HG02588 (cell line): ENCODE measurements around the gene PIK3CA.

Experiments
- ATAC-seq: cut with Tn5 transposase; IDR thresholded peaks from one replicate; pipeline ENCODE4 v1.9.1; 2021; ENCODE audit warnings: mild to moderate bottlenecking, moderate library complexity; ENCODE audit not compliant: unreplicated experiment

Gene PIK3CA

GRCh38 chr3:179156775-179157174 lies 8.6 kb downstream of the PIK3CA start:
- no peak for ATAC-seq

- ATAC-seq, result no peak
Measured at GRCh38 chr3:179158336-179159039, 10.3 kb downstream of the PIK3CA start.

GRCh38 chr3:179163503-179163902 lies 15.3 kb downstream of the PIK3CA start:
- no peak for ATAC-seq

GRCh38 chr3:179164857-179165256 lies 16.7 kb downstream of the PIK3CA start:
- no peak for ATAC-seq

- no peak for ATAC-seq
Measured at GRCh38 chr3:179166561-179167201, 18.5 kb downstream of the PIK3CA start.

- ATAC-seq, result no peak
Measured at GRCh38 chr3:179168918-179169317, 20.8 kb downstream of the PIK3CA start.

GRCh38 chr3:179172546-179172945 lies 24.4 kb downstream of the PIK3CA start:
- no peak for ATAC-seq

GRCh38 chr3:179174316-179174715 lies 26.2 kb downstream of the PIK3CA start:
- ATAC-seq, result no peak

GRCh38 chr3:179174898-179175297 lies 26.7 kb downstream of the PIK3CA start:
- ATAC-seq, result no peak

GRCh38 chr3:179175358-179175757 lies 27.2 kb downstream of the PIK3CA start:
- no peak for ATAC-seq

GRCh38 chr3:179177611-179178010 lies 29.5 kb downstream of the PIK3CA start:
- ATAC-seq, result no peak

GRCh38 chr3:179179256-179179655 lies 31.1 kb downstream of the PIK3CA start:
- ATAC-seq, result no peak

- ATAC-seq, result no peak
Measured at GRCh38 chr3:179179979-179180759, 32.0 kb downstream of the PIK3CA start.

- ATAC-seq, result peak; percentile 47
Measured at GRCh38 chr3:179181021-179181472, 32.9 kb downstream of the PIK3CA start.

- ATAC-seq, result no peak
Measured at GRCh38 chr3:179181993-179182551, 33.9 kb downstream of the PIK3CA start.

- ATAC-seq, result no peak
Measured at GRCh38 chr3:179182902-179183301, 34.7 kb downstream of the PIK3CA start.

- ATAC-seq, result no peak
Measured at GRCh38 chr3:179184826-179185225, 36.7 kb downstream of the PIK3CA start.

GRCh38 chr3:179186426-179186825 lies 38.3 kb downstream of the PIK3CA start:
- no peak for ATAC-seq

GRCh38 chr3:179189759-179190158 lies 41.6 kb downstream of the PIK3CA start:
- ATAC-seq, result no peak

- no peak for ATAC-seq
Measured at GRCh38 chr3:179190581-179190980, 42.4 kb downstream of the PIK3CA start.

GRCh38 chr3:179192542-179192941 lies 44.4 kb downstream of the PIK3CA start:
- no peak for ATAC-seq
